ENCODE results near the gene ASXL2. TPM values are rescaled to one million over a fixed set of nuclear protein-coding genes. Genes with fewer than 3 reads are reported as not detected.

ASXL2 gene
- total RNA-seq, 1 donor from 2014 or later = 19.9 TPM

DNA sequence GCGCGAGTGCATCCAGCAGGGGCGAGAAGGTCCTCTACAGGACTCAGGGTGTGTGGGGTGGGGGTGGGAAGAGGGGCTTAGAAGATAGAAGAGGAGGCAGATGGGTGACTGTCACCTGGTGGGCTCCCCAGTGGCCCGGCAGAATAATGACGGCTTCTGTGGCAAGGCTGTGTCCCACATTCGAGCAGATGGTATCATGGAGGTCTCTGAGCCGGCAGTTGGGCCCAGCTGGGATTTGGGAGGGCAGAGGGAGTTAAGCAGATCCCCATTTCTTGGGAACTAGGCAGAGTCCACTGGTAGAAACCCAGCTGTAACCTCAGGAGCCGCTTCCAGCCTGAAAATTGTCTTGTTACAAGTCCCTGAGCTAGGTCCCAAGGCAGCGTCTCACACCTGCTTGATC, 176.5 kb downstream of the ASXL2 start:
- Mint-ChIP-seq H3K4me1 (ENCODE audit: low read depth, unreplicated experiment) (peaks cover 12% of the 10 kb centered on the region), H3K27me3 (ENCODE audit: unreplicated experiment) (peaks cover 8% of the 10 kb centered on the region), H3K4me3 (ENCODE audit: unreplicated experiment) (peak overlapping the region; percentile 52), H3K27ac (ENCODE audit: unreplicated experiment) (peak overlapping the region; percentile 88), H3K9me3 (ENCODE audit: unreplicated experiment) (peaks cover 7% of the 10 kb centered on the region), H3K36me3 (ENCODE audit: unreplicated experiment) (no peaks in the 10 kb centered on the region)
- peak; percentile 73 for DNase-seq
- TF ChIP-seq, protein P1, sequence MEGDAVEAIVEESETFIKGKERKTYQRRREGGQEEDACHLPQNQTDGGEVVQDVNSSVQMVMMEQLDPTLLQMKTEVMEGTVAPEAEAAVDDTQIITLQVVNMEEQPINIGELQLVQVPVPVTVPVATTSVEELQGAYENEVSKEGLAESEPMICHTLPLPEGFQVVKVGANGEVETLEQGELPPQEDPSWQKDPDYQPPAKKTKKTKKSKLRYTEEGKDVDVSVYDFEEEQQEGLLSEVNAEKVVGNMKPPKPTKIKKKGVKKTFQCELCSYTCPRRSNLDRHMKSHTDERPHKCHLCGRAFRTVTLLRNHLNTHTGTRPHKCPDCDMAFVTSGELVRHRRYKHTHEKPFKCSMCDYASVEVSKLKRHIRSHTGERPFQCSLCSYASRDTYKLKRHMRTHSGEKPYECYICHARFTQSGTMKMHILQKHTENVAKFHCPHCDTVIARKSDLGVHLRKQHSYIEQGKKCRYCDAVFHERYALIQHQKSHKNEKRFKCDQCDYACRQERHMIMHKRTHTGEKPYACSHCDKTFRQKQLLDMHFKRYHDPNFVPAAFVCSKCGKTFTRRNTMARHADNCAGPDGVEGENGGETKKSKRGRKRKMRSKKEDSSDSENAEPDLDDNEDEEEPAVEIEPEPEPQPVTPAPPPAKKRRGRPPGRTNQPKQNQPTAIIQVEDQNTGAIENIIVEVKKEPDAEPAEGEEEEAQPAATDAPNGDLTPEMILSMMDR (IDR thresholded peaks at IDR 0.05; ENCODE audit: partially characterized antibody, unreplicated experiment) = no peak

- peaks cover 6% of the 10 kb centered on the region for H3K27me3 Mint-ChIP-seq (ENCODE audit: unreplicated experiment)
- H3K4me3 Mint-ChIP-seq (ENCODE audit: unreplicated experiment) = no peak overlapping the region
- no peak overlapping the region for H3K27ac Mint-ChIP-seq (ENCODE audit: unreplicated experiment)
- no peak for DNase-seq
- TF ChIP-seq, protein P1 (IDR thresholded peaks at IDR 0.05; ENCODE audit: partially characterized antibody, unreplicated experiment) = peak; percentile 75
- H3K36me3 Mint-ChIP-seq (ENCODE audit: unreplicated experiment) = no peaks in the 10 kb centered on the region
- peaks cover 12% of the 10 kb centered on the region for H3K4me1 Mint-ChIP-seq (ENCODE audit: low read depth, unreplicated experiment)
- H3K9me3 Mint-ChIP-seq (ENCODE audit: unreplicated experiment) = peaks cover 4% of the 10 kb centered on the region
Measured at GRCh38 chr2:25700221-25700660, 178.0 kb downstream of the ASXL2 start.

GRCh38 chr2:25699216-25699615, 179.1 kb downstream of the ASXL2 start:
- Mint-ChIP-seq H3K4me1 (ENCODE audit: low read depth, unreplicated experiment) (peaks cover 12% of the 10 kb centered on the region), H3K4me3 (ENCODE audit: unreplicated experiment) (no peak overlapping the region), H3K9me3 (ENCODE audit: unreplicated experiment) (peaks cover 4% of the 10 kb centered on the region), H3K27ac (ENCODE audit: unreplicated experiment) (no peak overlapping the region), H3K36me3 (ENCODE audit: unreplicated experiment) (no peaks in the 10 kb centered on the region), H3K27me3 (ENCODE audit: unreplicated experiment) (peaks cover 6% of the 10 kb centered on the region)
- TF ChIP-seq, protein P1 (IDR thresholded peaks at IDR 0.05; ENCODE audit: partially characterized antibody, unreplicated experiment) = no peak
- no peak for DNase-seq

DNA sequence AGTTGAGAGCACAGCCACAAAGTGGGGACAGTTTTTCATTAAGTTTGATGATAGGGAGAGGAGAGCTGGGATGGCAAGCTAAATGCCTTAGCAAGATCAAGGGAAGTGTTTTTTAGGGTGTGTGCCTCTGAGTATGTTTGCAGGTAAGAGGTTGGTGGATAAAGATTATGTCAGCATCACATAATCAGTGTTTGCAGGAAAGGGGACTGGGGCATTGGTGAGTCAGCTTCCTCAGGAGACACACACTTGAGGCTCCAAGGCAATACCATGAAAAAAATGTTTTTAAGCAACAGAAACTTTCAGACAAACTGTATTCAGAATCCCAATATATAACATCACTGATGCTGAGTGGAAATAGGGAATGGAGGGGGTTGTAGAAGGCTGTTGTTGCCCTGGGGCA, 179.5 kb downstream of the ASXL2 start:
- no peak overlapping the region for H3K27ac Mint-ChIP-seq (ENCODE audit: unreplicated experiment)
- H3K4me1 Mint-ChIP-seq (ENCODE audit: low read depth, unreplicated experiment) = peaks cover 12% of the 10 kb centered on the region
- H3K36me3 Mint-ChIP-seq (ENCODE audit: unreplicated experiment) = no peaks in the 10 kb centered on the region
- DNase-seq = no peak
- H3K4me3 Mint-ChIP-seq (ENCODE audit: unreplicated experiment) = no peak overlapping the region
- peaks cover 4% of the 10 kb centered on the region for H3K9me3 Mint-ChIP-seq (ENCODE audit: unreplicated experiment)
- TF ChIP-seq, protein P1 (IDR thresholded peaks at IDR 0.05; ENCODE audit: partially characterized antibody, unreplicated experiment) = no peak
- peaks cover 6% of the 10 kb centered on the region for H3K27me3 Mint-ChIP-seq (ENCODE audit: unreplicated experiment)

DNA sequence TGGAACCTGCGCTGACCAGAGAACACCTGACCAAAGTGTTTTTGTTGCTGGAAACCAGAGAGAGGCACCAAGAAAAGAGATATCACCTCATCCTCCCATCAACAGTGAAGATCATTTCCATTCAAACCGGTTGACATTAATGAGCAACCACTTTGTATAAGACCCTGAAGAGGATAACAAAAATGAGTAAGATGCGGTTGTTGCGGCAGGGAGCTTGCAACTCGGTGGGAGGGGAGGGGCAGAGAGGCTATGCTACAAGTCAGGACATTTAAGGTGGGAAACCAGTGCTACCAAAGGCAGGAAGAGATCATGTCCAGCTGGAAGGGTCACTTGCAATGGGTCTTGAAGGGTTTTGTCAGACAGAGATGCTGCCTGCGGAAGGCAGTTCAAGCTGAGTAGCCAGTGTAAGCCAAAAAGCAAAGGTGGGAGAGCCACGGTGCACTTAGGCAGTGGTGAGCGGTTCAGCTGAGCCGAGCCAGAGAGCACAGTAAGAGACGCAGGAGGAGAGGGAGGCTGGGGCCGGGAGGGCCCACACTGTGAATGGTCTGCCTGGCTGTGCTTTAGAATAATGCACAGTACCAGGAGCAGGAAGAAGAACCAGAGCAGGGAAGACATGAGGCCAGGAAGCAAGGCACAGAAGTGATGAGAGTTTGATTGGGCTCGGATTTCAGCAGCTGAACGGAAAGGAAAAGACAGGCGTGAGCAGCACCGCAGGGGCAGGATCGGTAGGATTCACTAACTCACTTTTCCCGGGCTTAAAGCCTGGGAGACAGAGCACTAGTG, 180.5 kb downstream of the ASXL2 start:
- no peak overlapping the region for H3K27ac Mint-ChIP-seq (ENCODE audit: unreplicated experiment)
- DNase-seq = peak; percentile 23
- peaks cover 4% of the 10 kb centered on the region for H3K9me3 Mint-ChIP-seq (ENCODE audit: unreplicated experiment)
- TF ChIP-seq, protein P1 (IDR thresholded peaks at IDR 0.05; ENCODE audit: partially characterized antibody, unreplicated experiment) = no peak
- no peaks in the 10 kb centered on the region for H3K36me3 Mint-ChIP-seq (ENCODE audit: unreplicated experiment)
- peaks cover 8% of the 10 kb centered on the region for H3K27me3 Mint-ChIP-seq (ENCODE audit: unreplicated experiment)
- H3K4me3 Mint-ChIP-seq (ENCODE audit: unreplicated experiment) = no peak overlapping the region
- peaks cover 11% of the 10 kb centered on the region for H3K4me1 Mint-ChIP-seq (ENCODE audit: low read depth, unreplicated experiment)

All from glutamatergic neuron (in vitro differentiated cells).